Subcutaneous adipose tissue (tissue), 4 donors: ENCODE measurements around the gene HPSE. TPM values are rescaled to one million over a fixed set of nuclear protein-coding genes. Genes with fewer than 3 reads are reported as not detected.

Source experiments
- total RNA-seq, 4 donors: library from RNA; depleted of rRNA; stranded (reverse); fragments of >200 nt; gene quantifications; one replicate each; pipeline ENCODE4 v1.1.0, GENCODE V29; 2016
- TF ChIP-seq, protein P1 (sequence below): fragments of 450-650 bp; IDR thresholded peaks from one replicate; pipeline ENCODE4 v1.5.1; 2016; ENCODE audit warnings: low read depth, mild to moderate bottlenecking, control low read depth, antibody characterized with exemption, moderate library complexity

HPSE gene
- total RNA-seq, 4 donors from 2014 or later, result 0.75 to 5.4 (median 2.6) TPM

DNA sequence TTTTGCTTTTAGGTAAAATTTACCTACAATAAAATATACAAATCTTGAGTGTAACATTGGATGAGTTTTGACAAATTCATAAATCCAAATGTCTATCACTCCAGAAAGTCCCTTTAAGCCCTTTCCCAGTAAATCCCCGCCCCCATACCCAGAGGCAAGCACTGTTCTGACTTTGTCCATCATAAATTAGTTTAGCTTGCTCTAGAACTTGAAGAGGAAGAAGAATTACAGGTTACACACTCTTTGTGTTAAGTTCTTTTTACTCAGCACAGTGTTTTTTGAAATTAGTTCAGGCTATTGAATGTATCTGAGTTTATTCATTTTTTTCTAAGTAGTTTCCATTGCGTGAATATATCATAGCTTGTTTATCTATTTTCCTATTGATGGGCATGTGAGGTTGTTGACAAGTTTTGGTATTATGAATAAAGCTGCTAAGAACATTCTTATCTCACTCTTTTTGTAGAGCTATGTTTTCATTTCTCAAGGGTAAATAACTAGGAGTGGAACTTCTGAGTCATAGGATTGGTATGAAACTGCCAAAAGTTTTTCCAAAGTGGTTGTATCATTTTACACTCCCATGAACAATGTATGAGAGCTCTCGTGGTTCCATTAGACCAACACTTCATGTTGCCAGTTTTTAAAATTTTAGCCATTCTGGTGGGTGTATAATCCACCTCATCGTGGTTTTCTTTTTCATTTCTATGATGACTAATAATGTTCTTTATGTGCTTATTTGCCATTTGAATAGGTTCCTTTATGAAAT lies 22.4 kb upstream of the HPSE start:
- TF ChIP-seq, protein P1, sequence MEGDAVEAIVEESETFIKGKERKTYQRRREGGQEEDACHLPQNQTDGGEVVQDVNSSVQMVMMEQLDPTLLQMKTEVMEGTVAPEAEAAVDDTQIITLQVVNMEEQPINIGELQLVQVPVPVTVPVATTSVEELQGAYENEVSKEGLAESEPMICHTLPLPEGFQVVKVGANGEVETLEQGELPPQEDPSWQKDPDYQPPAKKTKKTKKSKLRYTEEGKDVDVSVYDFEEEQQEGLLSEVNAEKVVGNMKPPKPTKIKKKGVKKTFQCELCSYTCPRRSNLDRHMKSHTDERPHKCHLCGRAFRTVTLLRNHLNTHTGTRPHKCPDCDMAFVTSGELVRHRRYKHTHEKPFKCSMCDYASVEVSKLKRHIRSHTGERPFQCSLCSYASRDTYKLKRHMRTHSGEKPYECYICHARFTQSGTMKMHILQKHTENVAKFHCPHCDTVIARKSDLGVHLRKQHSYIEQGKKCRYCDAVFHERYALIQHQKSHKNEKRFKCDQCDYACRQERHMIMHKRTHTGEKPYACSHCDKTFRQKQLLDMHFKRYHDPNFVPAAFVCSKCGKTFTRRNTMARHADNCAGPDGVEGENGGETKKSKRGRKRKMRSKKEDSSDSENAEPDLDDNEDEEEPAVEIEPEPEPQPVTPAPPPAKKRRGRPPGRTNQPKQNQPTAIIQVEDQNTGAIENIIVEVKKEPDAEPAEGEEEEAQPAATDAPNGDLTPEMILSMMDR, result no peak

DNA sequence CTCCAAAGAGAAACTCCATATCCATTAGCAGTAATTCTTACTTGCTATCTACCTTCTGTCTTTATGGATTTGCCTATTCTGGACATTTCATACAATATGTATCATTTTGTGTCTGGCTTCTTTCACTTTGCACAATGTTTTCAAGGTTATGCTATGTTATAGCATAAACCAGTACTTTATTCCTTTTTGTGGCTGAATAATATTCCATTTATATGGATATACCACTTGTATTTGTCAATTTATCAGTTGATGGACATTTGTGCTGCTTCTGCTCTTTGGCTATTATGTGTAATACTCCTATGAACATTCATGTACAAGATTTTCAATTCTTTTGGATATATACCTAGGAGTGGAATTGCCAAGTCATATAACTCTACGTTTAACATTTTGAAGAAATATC lies 18.9 kb upstream of the HPSE start:
- TF ChIP-seq, protein P1, result no peak

DNA sequence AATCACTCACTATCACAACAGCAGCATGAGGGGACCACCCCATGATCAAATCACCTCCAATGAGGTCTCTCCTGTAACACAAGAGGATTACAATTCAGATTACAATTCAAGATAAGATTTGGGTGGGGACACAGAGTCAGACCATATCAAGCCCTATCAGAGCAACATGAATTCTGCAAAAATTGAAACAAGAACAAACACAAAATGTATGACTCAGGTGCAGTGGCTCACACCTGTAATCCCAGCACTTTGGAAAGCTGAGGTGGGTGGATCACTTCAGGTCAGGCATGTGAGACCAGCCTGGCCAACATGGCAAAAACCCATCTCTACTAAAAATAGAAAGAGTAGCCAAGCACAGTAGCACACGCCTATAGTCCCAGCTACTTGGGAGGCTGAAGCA lies 13.4 kb upstream of the HPSE start:
- TF ChIP-seq, protein P1, result no peak

DNA sequence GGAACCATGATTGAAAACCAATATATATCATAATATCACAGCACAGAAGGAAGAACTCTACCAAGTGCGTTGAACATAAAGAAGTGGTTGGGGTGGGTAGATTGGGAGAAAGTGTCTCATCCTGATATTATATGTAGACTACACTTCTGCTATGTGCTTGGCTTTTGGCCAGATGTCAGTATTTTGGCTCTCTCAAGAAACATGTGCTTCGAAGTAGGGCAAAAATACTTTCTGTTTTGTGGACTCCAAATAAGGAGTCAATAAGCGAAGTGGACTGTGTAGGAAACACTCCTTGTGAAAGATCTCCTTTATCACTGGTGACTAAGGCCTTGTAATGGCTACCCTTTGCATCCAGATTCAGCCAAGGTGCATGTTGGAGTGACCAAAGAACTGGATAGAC lies 7.8 kb upstream of the HPSE start:
- TF ChIP-seq, protein P1, result no peak

DNA sequence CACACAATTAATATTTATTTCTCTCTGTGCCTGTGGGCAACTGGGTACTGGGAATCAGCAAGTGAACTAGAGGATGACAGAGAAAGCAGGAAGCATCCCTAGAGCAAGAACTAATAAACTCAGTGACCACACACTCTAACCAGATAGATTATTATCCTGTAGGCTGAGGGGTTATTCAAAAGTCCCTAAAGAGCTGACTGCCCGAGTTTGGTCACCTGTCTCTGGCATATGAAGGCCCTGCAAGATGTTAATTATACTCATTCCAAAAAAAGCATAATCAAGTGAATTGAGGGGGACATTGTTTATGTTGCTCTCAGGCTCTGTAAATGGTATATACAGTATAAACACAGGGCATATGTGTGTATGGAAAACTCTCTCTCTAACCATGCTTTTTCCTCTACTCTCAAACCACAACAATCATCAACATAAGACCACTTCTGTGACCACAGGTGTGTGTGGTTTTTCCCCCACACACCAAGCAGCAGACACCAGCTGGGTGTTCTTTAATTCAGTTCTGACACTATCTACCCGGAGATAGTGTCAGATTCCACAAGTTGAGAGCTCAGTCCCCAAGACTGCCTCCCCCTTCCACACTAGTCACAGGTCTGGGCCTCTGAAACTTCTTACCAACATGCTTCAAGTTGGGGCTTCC lies 6.2 kb upstream of the HPSE start:
- TF ChIP-seq, protein P1, result no peak

DNA sequence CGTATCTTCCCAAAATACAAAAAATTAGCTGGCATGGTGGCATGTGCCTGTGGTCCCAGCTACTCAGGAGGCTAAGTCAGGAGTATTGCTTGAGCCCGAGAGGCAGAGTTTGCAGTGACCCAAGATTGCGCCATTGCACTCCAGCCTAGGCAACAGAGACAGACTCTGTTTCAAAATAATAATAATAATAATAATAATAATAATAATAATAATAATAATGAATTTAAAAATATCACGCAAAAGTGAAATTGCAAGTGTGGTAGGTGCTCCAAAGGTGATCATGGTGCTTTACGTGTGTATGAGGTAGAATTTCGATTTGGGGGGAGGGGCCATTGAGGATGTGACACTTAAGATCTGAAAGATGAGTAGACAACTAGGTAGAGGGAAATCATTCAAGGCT lies 4.9 kb upstream of the HPSE start:
- TF ChIP-seq, protein P1, result no peak

DNA sequence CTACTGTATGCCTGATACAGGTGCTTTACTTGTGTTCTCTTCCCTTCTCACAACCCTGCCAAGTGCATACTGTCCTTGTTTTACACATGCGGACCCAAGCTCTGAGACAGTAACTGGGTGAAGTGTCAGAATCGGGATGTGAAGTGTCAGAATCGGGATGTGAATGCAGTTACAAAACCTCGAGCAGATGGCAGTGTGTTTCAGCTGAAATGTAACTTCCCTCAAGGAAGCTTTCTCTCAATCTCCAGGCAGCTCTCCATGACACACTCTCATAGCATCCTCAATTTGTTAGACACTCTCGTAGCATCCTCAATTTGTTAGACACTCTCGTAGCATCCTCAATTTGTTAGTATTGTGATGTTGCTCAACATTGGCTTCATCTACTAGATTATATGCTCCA lies 1.1 kb upstream of the HPSE start:
- TF ChIP-seq, protein P1, result no peak
